Measurements from ENCODE around the gene INCENP.

DNA sequence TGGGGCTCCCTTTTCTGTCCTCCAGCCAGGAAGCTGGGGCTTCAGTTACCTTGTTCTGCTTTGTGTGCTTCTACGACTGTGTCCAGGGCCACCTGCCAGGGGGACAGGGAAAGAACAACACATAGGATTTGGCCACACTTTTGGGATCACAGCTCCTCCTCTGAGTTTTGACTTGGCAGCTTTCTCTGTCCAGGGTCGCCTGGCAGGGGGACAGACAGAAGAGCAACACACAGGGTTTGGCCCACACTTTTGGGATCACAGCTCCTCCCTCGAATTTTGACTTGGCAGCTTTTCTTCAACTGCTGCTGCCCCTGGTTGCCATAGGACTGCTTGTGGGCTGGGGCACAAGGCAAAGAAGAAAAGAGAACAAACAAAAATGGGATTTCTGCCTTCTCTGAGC lies 19.1 kb downstream of the INCENP start:
- TF ChIP-seq GATA2 (IDR thresholded peaks at IDR 0.05; ENCODE audit: low read depth, low read length), result no peak
- TF ChIP-seq GATA3 (IDR thresholded peaks at IDR 0.05; ENCODE audit: low read depth, low read length), result no peak

All from SH-SY5Y (cell line).